ENCODE measurements around the gene NCAPG. TPM values are rescaled to one million over a fixed set of nuclear protein-coding genes. Genes with fewer than 3 reads are reported as not detected.

The NCAPG gene
- 10 to 100 TPM; 72.2 to 80.6 TPM for total RNA-seq

- peak; percentile 91 to 93 for ATAC-seq
- H3K27ac Mint-ChIP-seq: peak within 1 kb of the TSS; percentile 97 to 99
- DNase-seq (ENCODE audit: low spot score in 2 of 2): peak; percentile 98 to 99
- no peaks in the 10 kb centered on the region for H3K9me3 Mint-ChIP-seq
- peaks cover 35 to 83% of the 10 kb centered on the region in 2 donors for H3K36me3 Mint-ChIP-seq
Observed at GRCh38 chr4:17810260-17811077, at the start of gene NCAPG, which contains the start of gene DCAF16. Gene NCAPG (plus strand): TSS chr4:17810979. CDS start chr4:17811078, 99 bp downstream. Gene DCAF16 (minus strand): TSS chr4:17810757. CDS start chr4:17804141, 6,616 bp downstream.

GRCh38 chr4:17761062-17761461 is 49.7 kb upstream of the NCAPG start:
- H3K9me3 Mint-ChIP-seq: peaks cover 0 to under 1% of the 10 kb centered on the region in 2 donors
- peaks cover 0 to 5% of the 10 kb centered on the region in 2 donors for H3K36me3 Mint-ChIP-seq
- DNase-seq (ENCODE audit: low spot score in 2 of 2): no peak
- ATAC-seq: no peak
- no peak overlapping the region for H3K27ac Mint-ChIP-seq

- Mint-ChIP-seq H3K9me3 (peaks cover 0 to 3% of the 10 kb centered on the region in 2 donors), H3K36me3 (peaks cover 0 to 9% of the 10 kb centered on the region in 2 donors), H3K27ac (no peak overlapping the region)
- ATAC-seq (peak in 1 of 2 donors; percentile 56), DNase-seq (ENCODE audit: low spot score in 2 of 2) (no peak)
Observed at GRCh38 chr4:17762726-17763125, 48.1 kb upstream of the NCAPG start.

GRCh38 chr4:17763416-17763815 is 47.4 kb upstream of the NCAPG start:
- no peak for DNase-seq (ENCODE audit: low spot score in 2 of 2)
- ATAC-seq: no peak
- H3K9me3 Mint-ChIP-seq: peaks cover 0 to 3% of the 10 kb centered on the region in 2 donors
- H3K27ac Mint-ChIP-seq: no peak overlapping the region
- H3K36me3 Mint-ChIP-seq: peaks cover 0 to 9% of the 10 kb centered on the region in 2 donors

- ATAC-seq (no peak), DNase-seq (ENCODE audit: low spot score in 2 of 2) (no peak)
- Mint-ChIP-seq H3K27ac (no peak overlapping the region), H3K9me3 (peaks cover 0 to 3% of the 10 kb centered on the region in 2 donors), H3K36me3 (peaks cover 0 to 9% of the 10 kb centered on the region in 2 donors)
Observed at GRCh38 chr4:17763931-17764330, 46.8 kb upstream of the NCAPG start.

- peaks cover 0 to 3% of the 10 kb centered on the region in 2 donors for H3K9me3 Mint-ChIP-seq
- H3K36me3 Mint-ChIP-seq: peaks cover 0 to 9% of the 10 kb centered on the region in 2 donors
- no peak for DNase-seq (ENCODE audit: low spot score in 2 of 2)
- ATAC-seq: no peak
- H3K27ac Mint-ChIP-seq: no peak overlapping the region
Observed at GRCh38 chr4:17765514-17766286, 45.1 kb upstream of the NCAPG start.

GRCh38 chr4:17766826-17767458 is 43.8 kb upstream of the NCAPG start:
- peaks cover 0 to 9% of the 10 kb centered on the region in 2 donors for H3K36me3 Mint-ChIP-seq
- no peak overlapping the region for H3K27ac Mint-ChIP-seq
- H3K9me3 Mint-ChIP-seq: peaks cover 0 to 3% of the 10 kb centered on the region in 2 donors
- no peak for DNase-seq (ENCODE audit: low spot score in 2 of 2)
- ATAC-seq: no peak

GRCh38 chr4:17769406-17770174 is 41.2 kb upstream of the NCAPG start:
- ATAC-seq (no peak), DNase-seq (ENCODE audit: low spot score in 2 of 2) (no peak)
- Mint-ChIP-seq H3K36me3 (peaks cover 0 to 9% of the 10 kb centered on the region in 2 donors), H3K27ac (no peak overlapping the region), H3K9me3 (peaks cover 0 to 3% of the 10 kb centered on the region in 2 donors)

- H3K9me3 Mint-ChIP-seq: peaks cover 0 to 3% of the 10 kb centered on the region in 2 donors
Observed at GRCh38 chr4:17770845-17771244, 39.9 kb upstream of the NCAPG start.

GRCh38 chr4:17771284-17771908 is 39.4 kb upstream of the NCAPG start:
- no peaks in the 10 kb centered on the region for H3K9me3 Mint-ChIP-seq
- H3K36me3 Mint-ChIP-seq: peaks cover 0 to under 1% of the 10 kb centered on the region in 2 donors
- DNase-seq (ENCODE audit: low spot score in 2 of 2): no peak
- H3K27ac Mint-ChIP-seq: no peak overlapping the region
- no peak for ATAC-seq

More at GRCh38 chr4:17770845-17771244, 39.9 kb upstream of the NCAPG start:
- ATAC-seq (no peak), DNase-seq (ENCODE audit: low spot score in 2 of 2) (no peak)
- no peak overlapping the region for H3K27ac Mint-ChIP-seq
- H3K36me3 Mint-ChIP-seq: peaks cover 0 to 6% of the 10 kb centered on the region in 2 donors

- ATAC-seq: no peak
- H3K9me3 Mint-ChIP-seq: no peaks in the 10 kb centered on the region
- DNase-seq (ENCODE audit: low spot score in 2 of 2): no peak
- H3K27ac Mint-ChIP-seq: no peak overlapping the region
- H3K36me3 Mint-ChIP-seq: no peaks in the 10 kb centered on the region
Observed at GRCh38 chr4:17773135-17773698, 37.6 kb upstream of the NCAPG start.

GRCh38 chr4:17778431-17778830 is 32.3 kb upstream of the NCAPG start:
- no peaks in the 10 kb centered on the region for H3K9me3 Mint-ChIP-seq

GRCh38 chr4:17780501-17781299 is 30.1 kb upstream of the NCAPG start:
- ATAC-seq (no peak), DNase-seq (ENCODE audit: low spot score in 2 of 2) (no peak)
- Mint-ChIP-seq H3K27ac (no peak overlapping the region), H3K36me3 (peaks cover 7 to 10% of the 10 kb centered on the region in 2 donors), H3K9me3 (no peaks in the 10 kb centered on the region)

More at GRCh38 chr4:17778431-17778830, 32.3 kb upstream of the NCAPG start:
- Mint-ChIP-seq H3K36me3 (peaks cover 7 to 10% of the 10 kb centered on the region in 2 donors), H3K27ac (no peak overlapping the region)
- no peak for ATAC-seq
- no peak for DNase-seq (ENCODE audit: low spot score in 2 of 2)
